Measurements from ENCODE around the gene PCID2.

PCID2 gene

DNA sequence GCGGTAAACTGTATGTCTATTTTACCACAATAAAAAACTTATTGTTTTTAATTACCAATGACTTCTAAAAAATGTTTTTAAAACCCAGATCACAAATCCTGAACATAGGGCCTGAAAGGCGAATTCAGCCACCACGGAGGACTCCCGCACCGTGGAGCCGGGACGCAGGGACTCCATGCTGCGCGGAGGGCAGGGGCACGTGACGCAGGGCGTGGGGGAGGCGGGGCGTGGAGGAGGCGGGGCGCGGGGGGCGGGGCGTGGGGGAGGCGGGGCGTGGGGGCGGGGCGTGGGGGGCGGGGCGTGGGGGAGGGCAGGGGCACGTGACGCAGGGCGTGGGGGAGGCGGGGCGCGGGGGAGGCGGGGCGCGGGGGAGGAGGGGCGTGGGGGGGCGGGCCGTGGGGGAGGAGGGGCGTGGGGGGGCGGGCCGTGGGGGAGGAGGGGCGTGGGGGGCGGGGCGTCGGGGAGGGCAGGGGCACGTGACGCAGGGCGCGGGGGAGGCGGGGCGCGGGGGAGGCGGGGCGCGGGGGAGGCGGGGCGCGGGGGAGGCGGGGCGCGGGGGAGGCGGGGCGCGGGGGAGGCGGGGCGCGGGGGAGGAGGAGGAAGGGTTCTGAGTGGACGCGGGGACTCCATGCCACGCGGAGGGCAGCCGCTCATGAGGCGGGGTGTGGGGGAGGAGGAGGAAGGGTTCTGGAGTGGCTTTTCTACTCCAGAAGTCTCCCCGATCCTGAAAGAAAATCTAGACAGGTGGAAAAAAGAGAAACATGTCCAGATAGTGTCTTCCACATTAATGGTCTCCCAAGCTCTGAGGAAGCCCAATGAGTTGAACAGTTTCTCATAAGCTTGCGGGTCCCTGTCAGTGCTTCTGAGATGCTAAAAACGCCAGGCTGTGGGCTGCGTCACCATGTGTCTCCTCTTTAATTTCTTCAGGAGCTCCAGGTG is 54.4 kb downstream of the PCID2 start:
- Histone ChIP-seq H2AFZ (ENCODE audit: low read depth, low read length, severe bottlenecking) (peak overlapping the region; percentile 38), H3K9ac (ENCODE audit: low read length) (no peak overlapping the region), H3K9me2 (replicated peaks; ENCODE audit: insufficient read depth, low read length) (no peaks in the 10 kb centered on the region), H3F3A (ENCODE audit: insufficient read depth) (no peaks in the 10 kb centered on the region), H3K4me2 (ENCODE audit: low read depth, low read length, poor library complexity, severe bottlenecking) (peak overlapping the region; percentile 42), H3K36me3 (ENCODE audit: low read length) (no peaks in the 10 kb centered on the region), H3K79me2 (ENCODE audit: insufficient read depth, low read length) (no peaks in the 10 kb centered on the region), H3K27me3 (ENCODE audit: low read length) (no peaks in the 10 kb centered on the region), H3K4me3 (ENCODE audit: insufficient read depth, low read length, poor library complexity, severe bottlenecking) (peak overlapping the region; percentile 26), H3K27ac (ENCODE audit: low read depth, low read length) (no peak overlapping the region), H3K9me3 (ENCODE audit: insufficient read depth, low read length) (no peaks in the 10 kb centered on the region), H4K20me1 (ENCODE audit: low read depth, low read length) (no peaks in the 10 kb centered on the region)
- TF ChIP-seq, protein P1, sequence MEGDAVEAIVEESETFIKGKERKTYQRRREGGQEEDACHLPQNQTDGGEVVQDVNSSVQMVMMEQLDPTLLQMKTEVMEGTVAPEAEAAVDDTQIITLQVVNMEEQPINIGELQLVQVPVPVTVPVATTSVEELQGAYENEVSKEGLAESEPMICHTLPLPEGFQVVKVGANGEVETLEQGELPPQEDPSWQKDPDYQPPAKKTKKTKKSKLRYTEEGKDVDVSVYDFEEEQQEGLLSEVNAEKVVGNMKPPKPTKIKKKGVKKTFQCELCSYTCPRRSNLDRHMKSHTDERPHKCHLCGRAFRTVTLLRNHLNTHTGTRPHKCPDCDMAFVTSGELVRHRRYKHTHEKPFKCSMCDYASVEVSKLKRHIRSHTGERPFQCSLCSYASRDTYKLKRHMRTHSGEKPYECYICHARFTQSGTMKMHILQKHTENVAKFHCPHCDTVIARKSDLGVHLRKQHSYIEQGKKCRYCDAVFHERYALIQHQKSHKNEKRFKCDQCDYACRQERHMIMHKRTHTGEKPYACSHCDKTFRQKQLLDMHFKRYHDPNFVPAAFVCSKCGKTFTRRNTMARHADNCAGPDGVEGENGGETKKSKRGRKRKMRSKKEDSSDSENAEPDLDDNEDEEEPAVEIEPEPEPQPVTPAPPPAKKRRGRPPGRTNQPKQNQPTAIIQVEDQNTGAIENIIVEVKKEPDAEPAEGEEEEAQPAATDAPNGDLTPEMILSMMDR (IDR thresholded peaks at IDR 0.05; ENCODE audit: insufficient read depth, low read length, poor library complexity, severe bottlenecking), result no peak
- TF ChIP-seq EZH2phosphoT487 (conservative IDR thresholded peaks at IDR 0.05; ENCODE audit: low read length), result no peak

DNA sequence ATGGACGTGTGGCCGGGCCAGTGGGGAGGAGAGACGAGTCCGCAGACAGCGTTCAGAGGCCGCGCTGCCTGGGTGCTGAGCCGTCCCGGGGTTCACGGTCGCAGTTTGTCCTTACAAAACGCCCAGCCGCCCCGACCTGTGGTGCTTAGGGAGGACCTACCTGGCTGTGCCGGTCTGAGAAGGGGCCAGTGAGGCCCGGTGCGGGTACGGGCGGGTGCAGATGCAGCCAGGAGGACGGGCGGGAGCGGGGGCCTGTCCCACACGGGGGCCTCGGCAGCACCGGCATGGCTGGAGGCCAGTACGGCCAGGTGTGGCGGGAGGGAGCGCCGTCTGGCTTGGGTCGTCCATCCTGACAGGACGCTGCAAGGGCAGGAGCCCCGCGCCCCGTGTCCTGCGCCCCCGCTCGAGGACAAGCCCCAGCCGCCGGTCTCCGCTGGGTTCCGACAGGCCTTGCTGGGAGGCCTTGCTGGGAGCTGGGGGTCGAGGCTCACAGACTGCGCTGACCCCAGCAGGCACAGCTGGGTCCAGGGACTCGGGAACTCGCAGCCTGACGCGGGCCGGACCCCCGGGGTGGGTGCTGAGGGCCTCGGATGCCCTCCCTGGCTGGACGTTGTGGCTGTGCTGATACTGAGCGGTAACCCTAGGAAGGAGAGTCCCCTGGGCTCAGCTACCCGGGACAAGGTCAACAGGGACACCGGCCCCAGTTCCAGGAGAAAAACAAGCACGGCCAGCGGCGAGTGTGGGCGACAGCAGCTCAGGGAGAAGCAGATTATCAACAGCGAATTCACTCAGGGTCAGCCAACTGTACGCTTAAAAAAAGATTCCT is 55.3 kb downstream of the PCID2 start:
- Histone ChIP-seq H3K4me3 (ENCODE audit: insufficient read depth, low read length, poor library complexity, severe bottlenecking) (no peak overlapping the region), H3K9ac (ENCODE audit: low read length) (no peak overlapping the region), H3K9me2 (replicated peaks; ENCODE audit: insufficient read depth, low read length) (no peaks in the 10 kb centered on the region), H3K27me3 (ENCODE audit: low read length) (no peaks in the 10 kb centered on the region), H3F3A (ENCODE audit: insufficient read depth) (no peaks in the 10 kb centered on the region), H3K36me3 (ENCODE audit: low read length) (no peaks in the 10 kb centered on the region), H4K20me1 (ENCODE audit: low read depth, low read length) (no peaks in the 10 kb centered on the region), H3K9me3 (ENCODE audit: insufficient read depth, low read length) (no peaks in the 10 kb centered on the region), H3K4me2 (ENCODE audit: low read depth, low read length, poor library complexity, severe bottlenecking) (peak overlapping the region; percentile 35), H3K79me2 (ENCODE audit: insufficient read depth, low read length) (no peaks in the 10 kb centered on the region), H3K27ac (ENCODE audit: low read depth, low read length) (no peak overlapping the region), H2AFZ (ENCODE audit: low read depth, low read length, severe bottlenecking) (no peak overlapping the region)
- TF ChIP-seq EZH2phosphoT487 (conservative IDR thresholded peaks at IDR 0.05; ENCODE audit: low read length), result no peak
- TF ChIP-seq, protein P1 (IDR thresholded peaks at IDR 0.05; ENCODE audit: insufficient read depth, low read length, poor library complexity, severe bottlenecking), result no peak

DNA sequence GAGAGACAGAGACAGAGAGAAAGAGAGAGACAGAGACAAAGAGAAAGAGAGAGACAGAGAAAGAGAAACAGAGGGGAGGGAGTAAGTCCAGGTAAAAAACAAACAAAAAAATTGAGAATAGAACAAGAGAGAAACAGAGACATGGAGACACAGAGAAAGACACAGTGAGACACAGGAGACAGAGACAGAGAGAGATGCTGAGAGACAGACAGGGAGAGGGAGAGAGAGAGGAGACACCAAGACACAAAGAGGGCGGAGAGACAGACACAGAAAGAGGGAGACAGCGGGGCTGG is 55.8 kb downstream of the PCID2 start:
- no peaks in the 10 kb centered on the region for H3K79me2 ChIP-seq (ENCODE audit: insufficient read depth, low read length)
- H3K9me3 ChIP-seq (ENCODE audit: insufficient read depth, low read length), result no peaks in the 10 kb centered on the region
- H3K27me3 ChIP-seq (ENCODE audit: low read length), result no peaks in the 10 kb centered on the region
- no peak overlapping the region for H3K4me3 ChIP-seq (ENCODE audit: insufficient read depth, low read length, poor library complexity, severe bottlenecking)
- H3K9ac ChIP-seq (ENCODE audit: low read length), result no peak overlapping the region
- H4K20me1 ChIP-seq (ENCODE audit: low read depth, low read length), result no peaks in the 10 kb centered on the region
- H3K27ac ChIP-seq (ENCODE audit: low read depth, low read length), result no peak overlapping the region
- H3K36me3 ChIP-seq (ENCODE audit: low read length), result no peaks in the 10 kb centered on the region
- no peak overlapping the region for H3K4me2 ChIP-seq (ENCODE audit: low read depth, low read length, poor library complexity, severe bottlenecking)
- H3F3A ChIP-seq (ENCODE audit: insufficient read depth), result no peaks in the 10 kb centered on the region
- no peak overlapping the region for H2AFZ ChIP-seq (ENCODE audit: low read depth, low read length, severe bottlenecking)
- no peaks in the 10 kb centered on the region for H3K9me2 ChIP-seq (replicated peaks; ENCODE audit: insufficient read depth, low read length)
- TF ChIP-seq EZH2phosphoT487 (conservative IDR thresholded peaks at IDR 0.05; ENCODE audit: low read length), result no peak
- TF ChIP-seq, protein P1 (IDR thresholded peaks at IDR 0.05; ENCODE audit: insufficient read depth, low read length, poor library complexity, severe bottlenecking), result no peak
